NCI-H2227 (cell line): ENCODE measurements around the gene ANKRD35.
"Not testable (repeated sequence)": the region's sequence is repeated elsewhere in the genome, so short reads cannot be mapped to it uniquely, and the experiment has no call there.

Experiments used
- DNase-seq: peaks from one replicate; lab custom pipeline; 2025; ENCODE audit not compliant: unreplicated experiment; lab: John Stamatoyannopoulos, UW

ANKRD35 gene, protein sequence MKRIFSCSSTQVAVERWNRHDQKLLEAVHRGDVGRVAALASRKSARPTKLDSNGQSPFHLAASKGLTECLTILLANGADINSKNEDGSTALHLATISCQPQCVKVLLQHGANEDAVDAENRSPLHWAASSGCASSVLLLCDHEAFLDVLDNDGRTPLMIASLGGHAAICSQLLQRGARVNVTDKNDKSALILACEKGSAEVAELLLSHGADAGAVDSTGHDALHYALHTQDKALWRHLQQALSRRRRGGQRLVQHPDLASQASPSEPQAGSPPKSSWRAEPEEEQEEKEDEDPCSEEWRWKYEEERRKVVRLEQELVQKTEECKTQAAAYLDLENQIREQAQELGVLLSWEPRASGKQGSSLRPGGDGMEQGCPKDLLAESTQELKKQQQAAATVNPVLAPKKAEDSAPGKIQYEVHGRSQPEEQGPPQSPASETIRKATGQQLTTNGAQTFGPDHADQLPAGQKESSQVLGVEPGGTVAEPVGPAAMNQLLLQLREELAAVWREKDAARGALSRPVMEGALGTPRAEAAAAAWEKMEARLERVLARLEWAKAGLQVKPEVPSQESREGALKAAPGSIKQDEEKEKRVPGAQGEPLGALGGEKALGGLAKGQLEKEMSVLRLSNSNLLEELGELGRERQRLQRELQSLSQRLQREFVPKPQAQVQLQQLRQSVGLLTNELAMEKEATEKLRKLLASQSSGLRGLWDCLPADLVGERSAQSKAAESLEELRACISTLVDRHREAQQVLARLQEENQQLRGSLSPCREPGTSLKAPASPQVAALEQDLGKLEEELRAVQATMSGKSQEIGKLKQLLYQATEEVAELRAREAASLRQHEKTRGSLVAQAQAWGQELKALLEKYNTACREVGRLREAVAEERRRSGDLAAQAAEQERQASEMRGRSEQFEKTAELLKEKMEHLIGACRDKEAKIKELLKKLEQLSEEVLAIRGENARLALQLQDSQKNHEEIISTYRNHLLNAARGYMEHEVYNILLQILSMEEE

DNA sequence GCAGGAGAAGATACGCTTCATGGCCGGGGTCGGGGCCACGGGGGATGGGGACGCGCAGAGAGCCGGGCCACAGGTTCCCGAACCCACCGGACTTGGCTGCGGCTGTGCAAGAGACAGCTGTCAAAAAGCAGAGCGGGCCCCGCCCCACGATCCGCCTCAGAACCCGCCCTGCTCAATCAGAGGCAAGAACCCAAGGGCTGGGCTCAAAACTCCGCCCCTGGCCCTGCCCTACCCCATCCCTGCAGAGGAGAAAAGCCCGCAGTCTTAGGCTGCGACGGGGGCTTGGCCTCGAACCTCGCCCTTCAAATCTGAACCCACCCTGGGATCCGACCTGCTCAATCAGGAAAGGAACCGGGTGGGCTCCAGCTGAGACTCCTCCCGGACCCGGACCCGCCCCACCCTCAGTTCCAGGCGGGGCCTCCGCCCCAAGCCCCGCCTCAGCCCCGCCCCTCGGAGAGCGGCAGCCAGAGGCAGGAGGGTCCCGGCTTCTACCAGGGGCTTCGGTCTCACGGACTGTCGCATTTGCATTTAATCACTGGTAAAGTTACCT lies at the start of gene ANKRD35:
Gene ANKRD35 (minus strand): TSS at position 129 of the 550 bp plus-strand sequence. CDS start 108 bp downstream, at position 21.
- peak; percentile 87 for DNase-seq

DNA sequence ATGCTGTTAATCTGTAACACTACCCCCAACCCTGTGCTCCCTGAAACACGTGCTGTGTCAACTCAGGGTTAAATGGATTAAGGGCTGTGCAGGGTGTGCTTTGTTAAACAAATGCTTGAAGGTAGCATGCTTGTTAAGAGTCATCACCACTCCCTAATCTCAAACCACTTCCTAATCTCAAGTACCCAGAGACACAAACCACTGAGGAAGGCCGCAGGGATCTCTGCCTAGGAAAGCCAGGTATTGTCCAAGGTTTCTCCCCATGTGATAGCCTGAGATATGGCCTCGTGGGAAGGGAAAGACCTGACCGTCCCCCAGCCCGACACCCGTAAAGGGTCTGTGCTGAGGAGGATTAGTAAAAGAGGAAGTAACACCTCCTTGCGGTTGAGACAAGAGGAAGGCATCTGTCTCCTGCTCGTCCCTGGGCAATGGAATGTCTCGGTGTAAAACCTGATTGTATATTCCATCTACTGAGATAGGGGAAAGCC lies 46.9 kb upstream of the ANKRD35 start:
- not testable (repeated sequence) for DNase-seq

DNA sequence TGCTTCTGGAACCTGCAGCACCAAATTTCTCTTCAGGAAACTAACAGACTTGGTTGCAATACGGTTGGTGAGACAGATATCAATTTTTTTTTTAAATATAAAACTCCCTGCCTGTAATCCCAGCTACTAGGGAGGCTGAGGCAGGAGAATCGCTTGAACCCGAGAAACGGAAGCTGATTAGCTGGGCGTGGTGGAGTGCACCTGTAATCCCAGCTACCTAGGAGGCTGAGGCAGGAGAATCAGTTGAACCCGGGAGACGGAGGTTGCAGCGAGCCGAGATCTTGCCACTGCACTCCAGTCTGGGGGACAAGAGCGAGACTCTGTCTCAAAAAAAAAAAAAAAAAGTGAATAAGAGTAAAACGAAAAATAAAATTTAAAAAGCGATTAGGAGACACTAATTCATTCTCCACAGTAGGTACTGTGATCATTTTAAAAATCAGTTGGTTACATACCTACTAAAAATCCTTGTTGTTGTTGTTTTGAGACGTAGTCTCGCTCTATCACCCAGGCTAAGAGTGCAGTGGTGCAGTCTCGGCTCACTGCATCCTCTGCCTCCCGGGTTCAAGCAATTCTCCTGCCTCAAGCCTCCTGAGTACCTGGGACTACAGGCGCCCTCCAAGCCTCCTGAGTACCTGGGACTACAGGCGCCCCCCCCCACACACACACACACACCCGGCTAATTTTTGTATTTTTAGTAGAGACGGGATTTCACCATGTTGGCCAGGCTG lies 42.4 kb upstream of the ANKRD35 start:
- no peak for DNase-seq

DNA sequence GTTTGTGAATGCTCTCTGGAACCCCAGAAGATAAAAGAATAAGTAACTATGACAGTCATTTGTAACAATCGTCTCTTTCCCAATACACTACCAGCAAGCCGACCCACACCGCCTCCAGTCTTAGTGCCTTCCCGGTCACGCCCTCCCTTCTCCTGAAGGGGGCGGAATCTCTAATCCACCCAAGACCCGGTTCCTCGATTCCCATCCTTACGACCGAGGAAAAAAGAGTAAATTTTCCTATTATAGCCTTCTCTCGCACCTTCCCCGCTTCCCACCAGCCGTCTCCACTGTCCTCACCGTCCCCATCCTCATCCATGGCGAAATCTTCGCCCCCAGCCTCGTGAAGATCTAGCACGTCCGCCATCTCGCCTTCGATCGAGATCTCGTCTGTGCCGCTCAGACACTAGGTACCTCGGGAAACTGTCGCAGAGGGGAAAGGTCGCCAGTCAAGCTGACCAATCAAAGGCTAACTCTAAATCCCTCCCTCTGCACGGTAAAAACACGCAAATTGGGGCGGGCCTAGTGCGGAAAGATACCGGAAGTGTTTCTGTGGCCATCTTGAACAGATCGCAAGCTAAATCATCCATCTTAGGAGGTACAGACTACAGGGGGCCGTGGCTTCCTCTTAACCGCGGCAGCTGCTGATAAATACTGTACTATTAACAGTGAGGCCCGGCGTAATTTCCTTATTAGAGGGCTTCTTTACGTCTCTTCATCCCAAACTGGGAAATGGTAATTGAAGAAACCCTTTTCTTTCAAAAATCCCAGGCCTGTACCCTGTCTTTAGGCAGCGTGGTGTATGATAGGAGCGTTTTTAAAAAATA lies 41.6 kb upstream of the ANKRD35 start, which contains the start of gene RBM8A:
Gene RBM8A (minus strand): TSS at position 422 of the 824 bp plus-strand sequence. CDS start 58 bp downstream, at position 364.
- peak; percentile 99 for DNase-seq

DNA sequence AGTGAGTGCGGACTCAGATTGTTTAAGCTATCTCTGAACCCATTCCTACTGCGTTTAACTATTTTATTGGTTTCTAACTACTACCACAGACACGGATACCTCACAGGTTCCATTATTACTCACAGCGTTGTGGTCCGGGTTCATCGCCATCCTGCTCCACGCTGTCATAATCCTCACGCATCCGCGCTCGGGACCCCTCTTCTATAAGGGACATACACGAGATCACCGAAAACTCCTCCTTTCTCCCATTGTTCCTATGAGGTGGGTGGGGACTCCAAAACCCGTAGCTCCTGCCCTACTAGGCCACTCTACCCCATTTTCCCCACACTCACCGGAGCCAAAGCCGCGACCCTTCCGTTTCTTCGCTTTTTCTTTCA lies 41.0 kb upstream of the ANKRD35 start:
- DNase-seq: no peak

DNA sequence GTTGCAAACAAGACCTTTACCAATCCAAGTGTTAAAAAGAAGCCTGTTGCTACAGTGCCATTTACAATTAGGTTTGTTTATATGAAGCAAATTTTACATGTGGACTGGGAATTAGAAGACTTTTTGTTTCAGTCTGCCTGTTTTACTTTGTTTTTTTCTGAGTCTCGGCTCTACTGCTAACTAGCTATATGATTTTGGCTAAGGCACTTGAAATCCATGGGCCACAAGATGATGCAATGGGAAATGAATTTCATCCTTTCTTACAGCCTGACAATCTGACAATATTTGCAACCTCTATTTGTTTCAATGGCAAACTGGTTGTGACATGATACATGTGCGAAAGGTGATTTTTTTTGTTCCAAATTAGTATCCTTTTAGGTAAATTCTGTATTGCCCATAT lies 36.6 kb upstream of the ANKRD35 start:
- DNase-seq: no peak

DNA sequence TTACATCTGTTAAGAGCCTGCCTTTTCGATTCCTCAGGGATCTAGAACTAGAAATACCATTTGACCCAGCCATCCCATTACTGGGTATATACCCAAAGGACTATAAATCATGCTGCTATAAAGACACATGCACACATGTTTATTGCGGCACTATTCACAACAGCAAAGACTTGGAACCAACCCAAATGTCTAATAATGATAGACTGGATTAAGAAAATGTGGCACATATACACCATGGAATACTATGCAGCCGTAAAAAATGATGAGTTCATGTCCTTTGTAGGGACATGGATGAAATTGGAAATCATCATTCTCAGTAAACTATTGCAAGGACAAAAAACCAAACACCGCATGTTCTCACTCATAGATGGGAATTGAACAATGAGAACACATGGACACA lies 34.6 kb upstream of the ANKRD35 start:
- DNase-seq: not testable (repeated sequence)

DNA sequence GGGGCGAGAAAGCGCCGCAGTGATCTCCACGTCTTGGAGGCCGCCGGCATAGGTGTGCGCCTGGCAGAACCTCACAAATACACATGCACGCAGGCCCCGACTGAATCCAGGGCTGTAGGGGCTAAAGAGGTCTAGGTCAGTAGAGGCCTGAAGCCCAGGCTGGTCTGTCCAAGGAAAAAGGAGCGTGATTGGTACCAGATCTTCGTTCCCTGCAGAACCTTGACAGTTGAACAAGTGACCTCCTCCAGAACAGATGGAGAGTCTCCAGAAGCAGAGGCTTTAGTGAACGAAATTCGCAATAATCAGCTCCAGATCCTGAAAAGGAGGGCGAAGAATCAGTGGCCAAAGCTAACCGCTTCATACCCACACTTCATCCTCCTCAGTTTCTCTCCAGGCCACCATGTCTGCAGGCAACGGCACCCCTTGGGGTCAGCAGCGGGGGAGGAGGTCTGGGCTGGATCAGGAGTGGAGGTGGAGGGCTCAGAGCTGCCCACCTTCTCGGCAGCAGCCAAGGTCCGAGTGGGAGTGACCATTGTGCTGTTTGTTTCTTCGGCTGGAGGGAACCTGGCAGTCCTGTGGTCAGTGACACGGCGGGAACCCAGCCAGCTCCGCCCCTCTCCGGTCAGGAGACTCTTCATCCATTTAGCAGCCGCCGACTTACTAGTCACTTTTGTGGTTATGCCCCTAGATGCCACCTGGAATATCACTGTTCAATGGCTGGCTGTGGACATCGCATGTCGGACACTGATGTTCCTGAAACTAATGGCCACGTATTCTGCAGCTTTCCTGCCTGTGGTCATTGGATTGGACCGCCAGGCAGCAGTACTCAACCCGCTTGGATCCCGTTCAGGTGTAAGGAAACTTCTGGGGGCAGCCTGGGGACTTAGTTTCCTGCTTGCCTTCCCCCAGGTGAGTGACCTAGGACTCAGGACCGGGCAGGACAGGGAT lies 33.6 kb upstream of the ANKRD35 start:
- DNase-seq: peak; percentile 30

DNA sequence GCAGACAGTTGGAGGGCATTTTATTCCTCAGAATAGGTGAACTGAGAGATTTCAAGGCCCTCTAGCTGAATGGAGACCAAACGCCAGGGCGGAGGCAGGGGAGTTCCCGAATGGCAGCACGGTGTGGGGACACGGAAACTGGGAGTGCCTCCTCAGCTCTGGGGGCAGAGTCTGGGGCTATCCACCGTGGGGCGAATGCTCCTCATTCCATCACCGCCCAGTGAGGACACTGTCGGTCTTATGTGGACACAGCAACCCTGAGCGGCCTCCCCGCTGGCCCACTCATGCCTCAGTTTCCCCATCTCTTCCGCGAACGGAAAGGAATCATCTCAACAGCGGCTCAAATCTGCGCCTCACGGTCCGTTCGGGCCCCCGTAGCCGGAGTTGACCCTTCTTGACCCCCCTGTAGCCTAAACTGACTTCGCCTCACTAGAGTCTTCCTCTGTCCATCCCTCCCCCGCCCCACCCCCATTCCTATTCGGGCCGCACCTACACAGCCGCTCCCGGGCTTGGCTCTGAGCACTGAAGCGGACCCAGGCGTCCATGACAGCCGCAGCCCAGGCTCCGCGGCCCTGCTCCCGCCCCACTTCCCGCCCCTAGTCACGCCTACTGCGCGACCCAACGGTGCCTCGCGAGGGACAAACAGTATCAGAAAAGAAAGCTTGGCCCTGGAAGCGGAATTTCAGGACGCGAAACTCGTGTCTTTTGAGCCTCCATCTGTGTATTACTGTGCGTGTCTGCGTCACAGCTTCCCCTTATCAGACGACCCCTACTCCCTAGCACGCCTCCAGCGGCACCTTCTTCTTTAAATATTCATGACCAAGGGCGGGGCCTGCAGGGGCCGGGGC lies 32.7 kb upstream of the ANKRD35 start, which contains the start of gene PEX11B:
Gene PEX11B (minus strand): TSS at position 574 of the 848 bp plus-strand sequence. CDS start 29 bp downstream, at position 545.
- peak; percentile 97 for DNase-seq

DNA sequence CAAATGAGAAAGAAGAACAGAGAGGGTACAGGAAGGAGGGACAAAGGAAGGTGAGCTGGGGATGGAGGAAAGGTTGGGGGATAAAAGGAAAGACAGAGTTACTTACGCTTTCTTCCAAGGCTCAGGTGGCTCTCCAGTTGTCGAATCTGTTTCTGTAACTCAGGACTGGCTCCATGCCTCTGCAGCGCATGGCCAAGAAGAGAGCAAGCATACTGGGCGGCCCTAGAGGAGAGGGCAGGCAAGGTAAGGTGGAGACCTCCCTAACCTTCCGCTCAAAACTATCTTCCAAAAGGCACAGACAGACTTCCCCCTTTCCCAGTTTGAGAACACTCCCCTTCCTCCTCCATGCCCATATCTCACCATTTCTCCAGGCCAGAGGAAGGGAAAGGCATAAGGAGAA lies 31.9 kb upstream of the ANKRD35 start:
- peak; percentile 14 for DNase-seq

DNA sequence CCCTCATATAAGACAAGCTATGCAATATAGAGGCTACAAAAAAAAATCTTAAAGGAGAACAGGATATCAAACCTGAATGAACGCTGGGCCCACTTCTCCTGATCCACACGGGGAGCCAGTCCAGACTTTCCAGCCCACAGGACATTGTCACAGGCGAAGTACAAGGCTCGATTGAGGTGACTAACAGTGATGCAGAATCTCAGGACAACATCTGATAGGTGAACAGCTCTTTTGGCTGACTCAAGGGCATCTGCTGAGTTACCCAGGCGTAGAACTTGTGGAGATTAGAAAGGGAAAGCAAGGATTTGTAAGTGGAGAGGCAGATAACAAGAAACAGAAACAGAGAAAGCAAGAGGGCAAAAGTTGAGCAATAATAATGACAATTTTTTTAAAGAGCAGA lies 31.1 kb upstream of the ANKRD35 start:
- no peak for DNase-seq

DNA sequence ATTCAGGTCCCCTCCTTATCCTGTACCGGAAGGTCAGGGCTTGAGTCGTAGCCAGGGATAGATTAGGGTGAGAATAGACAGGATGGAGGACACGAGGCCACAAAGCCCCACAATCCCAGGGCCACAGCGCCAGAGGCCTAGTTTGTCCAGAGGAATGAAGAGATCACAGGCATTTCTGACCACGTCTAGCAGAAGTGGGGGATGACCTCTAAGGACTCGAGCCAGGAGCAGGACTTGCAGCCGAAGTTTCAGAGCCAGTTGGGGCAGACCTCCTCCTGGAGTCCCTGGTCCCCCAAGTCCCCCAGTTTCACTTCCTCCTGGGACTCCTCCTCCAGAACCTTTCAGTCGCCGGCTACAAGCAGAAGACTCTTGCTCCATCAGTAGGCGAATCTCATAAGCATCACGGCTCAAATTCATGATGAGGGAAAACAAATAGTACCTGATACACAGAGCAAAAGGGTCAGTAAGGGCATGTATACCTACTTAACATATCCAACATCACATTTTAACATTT lies 26.5 kb upstream of the ANKRD35 start:
- DNase-seq: no peak

DNA sequence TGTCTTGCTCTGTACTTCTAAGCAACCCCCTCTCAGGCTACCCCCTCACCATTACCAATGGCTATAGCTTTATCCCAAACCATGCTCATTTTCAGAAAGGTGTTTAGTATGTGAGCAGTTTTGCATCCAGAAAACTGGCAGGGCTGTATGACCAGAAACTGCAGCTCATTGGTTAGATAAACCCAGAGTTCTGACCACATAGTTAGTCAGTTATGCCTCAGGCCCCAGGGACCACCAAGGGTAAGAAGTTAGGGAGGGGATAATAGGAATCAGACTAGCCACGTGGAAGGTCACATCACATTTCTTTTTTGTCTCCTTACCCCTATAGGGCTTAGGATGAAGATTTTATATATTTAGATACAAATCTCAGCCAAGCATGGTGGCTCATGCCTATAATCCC lies 23.0 kb upstream of the ANKRD35 start:
- DNase-seq: no peak

DNA sequence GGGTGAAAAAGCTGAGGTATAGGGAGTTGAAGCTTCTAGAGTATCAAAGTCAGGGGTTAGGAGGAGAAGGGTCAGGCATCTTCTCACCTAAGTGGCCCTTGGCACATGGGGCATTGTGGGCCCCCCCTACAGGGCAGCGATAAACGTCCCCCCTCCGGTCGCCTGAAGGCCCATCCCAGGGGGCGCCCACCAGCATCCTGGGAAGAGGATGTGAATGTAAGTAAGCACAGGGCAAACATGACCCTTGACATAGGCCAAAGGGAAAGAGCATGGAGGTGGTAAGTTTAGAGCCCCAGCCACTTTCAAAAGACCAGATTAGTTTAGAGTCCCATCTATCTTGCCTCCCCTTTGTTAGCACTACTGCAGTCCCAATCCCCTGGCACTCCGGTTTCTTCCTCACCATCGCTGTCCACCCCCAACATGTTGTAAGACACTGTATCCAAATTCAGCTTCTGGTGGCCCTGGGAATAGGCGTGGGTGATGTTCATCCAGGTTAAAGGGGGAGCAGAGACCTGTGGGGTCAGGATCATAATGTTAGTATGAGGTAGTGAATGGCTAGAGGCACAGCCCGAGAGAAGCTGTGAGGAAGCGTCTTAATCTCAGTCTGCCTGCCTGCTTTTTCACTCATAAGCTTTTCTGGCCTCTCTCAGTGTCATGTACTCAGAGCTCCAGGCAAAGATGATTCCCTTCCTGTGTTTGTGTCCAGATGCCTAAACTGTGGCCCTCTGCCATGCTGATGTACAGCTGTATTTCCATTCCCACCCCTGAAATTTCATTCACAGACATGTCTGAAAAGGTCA lies 21.5 kb upstream of the ANKRD35 start:
- DNase-seq: no peak

DNA sequence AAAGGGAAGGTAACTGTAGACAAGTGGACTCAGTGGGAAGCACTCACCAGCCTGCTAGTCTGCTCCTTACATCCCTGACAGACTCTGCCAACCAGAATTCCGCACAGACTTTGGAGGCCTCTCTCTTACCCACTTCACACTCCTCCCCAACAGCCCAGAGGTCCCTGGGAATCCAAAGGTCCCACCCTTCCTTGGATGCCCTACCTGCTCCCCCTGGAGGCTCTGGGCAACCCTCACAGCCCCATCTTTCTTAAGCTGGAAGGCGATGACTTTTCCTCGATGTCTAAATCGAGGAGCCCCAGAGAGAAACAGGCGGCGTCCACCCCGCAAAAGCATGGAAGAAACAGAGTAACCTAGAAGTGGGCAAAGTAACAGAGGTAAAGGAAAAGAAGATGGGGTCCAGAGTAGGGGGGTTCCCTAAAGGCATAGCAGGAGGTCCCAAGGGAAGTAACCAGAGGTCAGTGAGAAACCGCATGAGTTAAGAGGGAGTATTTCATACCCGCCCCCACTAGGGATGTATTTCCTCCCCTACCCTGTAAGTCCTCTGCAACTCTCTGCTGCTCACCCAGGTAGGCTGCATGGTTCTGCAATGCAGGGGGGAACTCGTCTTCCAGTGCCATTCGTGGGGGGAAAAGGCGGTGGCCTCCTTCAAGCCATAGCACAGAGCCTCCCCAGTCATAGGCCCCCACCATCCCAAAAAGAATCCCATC lies 15.8 kb upstream of the ANKRD35 start:
- no peak for DNase-seq

DNA sequence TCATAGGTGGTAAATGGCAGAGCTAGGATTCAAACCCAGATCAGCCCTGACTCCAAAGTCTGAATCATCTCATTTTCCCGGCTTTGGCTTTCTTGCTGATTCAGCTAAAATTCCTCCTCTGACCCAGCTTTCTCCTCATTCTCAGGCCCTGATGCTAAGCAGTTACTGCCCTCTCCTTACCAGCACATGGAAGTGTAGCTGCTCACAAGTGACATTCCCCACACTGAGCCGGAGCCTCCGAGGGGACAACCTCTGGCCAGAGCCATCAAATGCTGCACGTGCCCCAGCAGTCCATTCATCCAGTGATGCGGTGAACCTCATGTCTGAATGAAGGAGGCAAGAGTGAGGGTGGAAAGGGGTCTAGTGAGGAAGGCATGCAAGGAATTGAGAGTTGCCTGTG lies 13.1 kb upstream of the ANKRD35 start:
- no peak for DNase-seq
